Mucosa of gallbladder (tissue), 1 donor: Measurements from ENCODE around the gene OR10C1. TPM values are rescaled to one million over a fixed set of nuclear protein-coding genes. Genes with fewer than 3 reads are reported as not detected.

Source experiments
- DNase-seq: peaks from one replicate; pipeline ENCODE4 v3.0.0-alpha.2; 2020; ENCODE audit warnings: low spot score
- total RNA-seq: library from RNA; stranded (reverse); gene quantifications from one replicate; pipeline ENCODE4 v1.2.1, GENCODE V29; 2021
- donor health status: DM: no; HTN: no; CAD: no.

Gene OR10C1
- total RNA-seq, 1 donor from 2014 or later = not detected

DNA sequence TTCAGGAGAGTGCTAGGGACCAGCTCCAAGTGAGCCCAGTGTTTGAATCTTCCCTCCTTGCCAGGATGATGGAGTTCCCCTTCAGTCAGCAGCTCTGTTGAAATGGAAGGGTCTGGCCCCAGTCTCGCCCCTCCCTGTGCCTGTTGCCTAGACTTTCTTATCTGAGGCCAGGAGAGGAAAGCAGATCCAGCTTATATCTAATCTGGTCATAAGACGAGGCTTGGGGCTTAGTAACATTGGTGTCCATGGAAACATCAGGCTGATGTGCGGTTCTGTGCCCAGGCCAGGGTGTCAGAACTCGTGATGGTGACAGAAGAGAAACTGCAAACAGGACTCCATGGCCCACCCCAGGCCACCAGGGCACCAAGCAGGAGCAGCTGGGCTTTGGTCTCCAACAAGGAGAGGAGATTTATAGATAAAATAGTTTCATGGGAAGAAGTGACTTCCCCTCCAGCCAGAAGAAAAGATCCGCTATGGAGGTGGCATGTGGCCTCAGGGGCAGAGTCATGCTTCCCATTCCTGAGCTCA lies 38.9 kb downstream of the OR10C1 start:
- DNase-seq = no peak

DNA sequence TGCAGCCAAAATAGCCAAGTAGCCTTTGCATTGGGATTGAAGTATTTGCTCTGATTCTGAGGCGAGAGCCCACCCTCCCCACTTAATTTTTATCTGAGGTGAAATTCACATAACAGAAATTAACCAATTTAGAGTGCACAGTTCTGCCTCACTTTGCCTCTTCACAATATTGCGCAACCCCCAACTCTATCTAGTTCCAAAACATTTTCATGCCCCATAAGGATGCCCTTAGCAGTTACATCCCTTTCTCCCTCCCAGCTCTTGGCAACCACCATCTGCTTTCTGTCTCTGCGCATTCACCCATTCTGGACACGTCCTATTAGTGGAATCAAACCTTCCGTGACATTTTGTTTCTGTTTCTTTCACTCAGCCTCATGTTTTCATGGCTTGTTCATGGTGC lies 39.6 kb downstream of the OR10C1 start:
- no peak for DNase-seq

DNA sequence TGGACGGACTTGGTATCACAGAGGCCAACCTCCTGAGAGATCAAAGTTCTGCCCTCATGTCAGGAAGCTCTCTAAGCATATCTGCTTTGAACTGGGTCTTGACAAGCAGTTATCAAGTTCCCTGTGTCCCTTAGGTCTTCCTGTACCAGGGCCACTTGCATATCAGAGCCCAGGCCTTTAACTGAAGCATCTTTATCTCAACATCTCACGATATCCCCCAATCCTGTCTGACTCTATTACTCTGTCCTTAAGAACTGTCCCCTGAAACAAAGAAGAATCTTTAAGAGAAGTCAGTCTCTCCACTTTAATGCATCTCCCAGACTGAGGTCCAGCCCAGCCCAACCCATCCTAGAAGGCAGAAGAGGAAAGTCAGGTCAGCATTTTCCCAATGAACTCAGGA lies 40.5 kb downstream of the OR10C1 start:
- no peak for DNase-seq

DNA sequence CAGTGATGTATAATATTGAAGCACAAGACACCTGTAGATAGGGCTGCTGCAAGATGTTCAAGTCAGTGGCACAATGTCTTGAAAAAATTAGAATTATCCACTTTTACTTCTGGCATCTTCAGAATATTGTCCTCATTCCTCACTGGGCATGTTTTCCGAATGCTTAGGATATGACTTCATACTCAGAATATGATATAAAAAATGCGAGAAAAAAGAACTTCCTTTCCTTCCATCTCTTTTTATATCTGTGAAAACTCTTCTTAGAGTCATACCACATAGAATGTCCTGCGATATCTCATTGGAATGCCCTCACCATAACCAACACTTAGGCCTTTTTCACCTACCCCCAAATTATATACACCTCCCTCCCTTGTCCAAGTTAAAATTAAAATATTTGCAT lies 44.1 kb downstream of the OR10C1 start:
- no peak for DNase-seq

DNA sequence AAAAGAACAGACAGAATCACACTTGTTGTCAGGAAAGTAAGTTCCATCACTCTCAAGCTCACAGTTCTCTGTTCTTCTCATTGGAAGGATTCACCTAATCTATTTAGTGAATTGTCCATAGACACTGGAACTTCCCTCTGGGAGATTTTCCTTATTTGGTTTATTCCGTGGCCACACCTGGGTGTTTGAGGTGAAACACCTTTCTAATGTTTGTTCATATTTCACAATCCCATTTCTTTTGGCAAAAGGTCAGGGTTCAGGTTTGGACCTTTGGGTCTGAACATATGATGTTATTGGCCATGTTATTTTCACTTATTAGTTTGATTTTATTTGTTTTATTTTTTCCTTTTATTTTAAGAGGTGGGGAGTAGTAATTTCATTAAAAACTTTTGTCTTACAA lies 44.6 kb downstream of the OR10C1 start:
- DNase-seq = no peak

DNA sequence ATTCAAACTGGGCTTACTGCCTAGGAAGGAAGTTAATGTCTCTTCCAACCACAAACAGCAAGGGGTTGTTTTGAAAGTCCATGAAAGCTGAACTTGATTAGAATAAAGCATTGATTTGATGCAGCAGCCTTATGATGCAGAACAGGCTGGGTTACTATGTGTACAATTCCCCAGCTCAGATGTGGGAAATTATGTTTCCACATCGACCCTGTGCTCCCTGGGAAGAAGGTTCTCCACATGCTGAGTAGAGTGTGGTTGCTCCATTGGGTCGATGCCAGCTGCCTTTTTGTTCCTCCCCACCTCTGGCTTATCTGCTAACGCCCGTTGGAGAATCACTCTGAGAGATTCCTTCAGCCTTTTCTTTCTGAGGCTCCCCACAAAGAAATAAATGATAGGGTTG lies 47.5 kb downstream of the OR10C1 start:
- DNase-seq = no peak

DNA sequence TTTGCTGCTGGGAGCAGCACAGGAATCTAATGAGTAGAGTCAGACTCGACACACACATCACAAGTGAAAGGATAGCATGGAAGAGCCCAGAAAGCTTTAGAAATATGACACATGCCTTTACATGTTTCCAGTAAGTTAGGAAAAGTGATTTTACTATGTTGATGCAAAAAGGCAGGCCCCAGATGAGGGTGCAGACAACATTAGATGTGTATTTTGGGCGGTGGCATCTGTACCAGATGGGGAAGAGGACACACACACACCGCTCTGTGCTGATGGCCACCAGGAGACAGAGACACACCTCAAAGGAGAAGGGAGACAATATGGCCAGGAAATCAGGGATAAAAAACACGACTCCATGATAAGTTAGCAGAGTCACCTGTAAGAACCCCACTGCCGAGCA lies 48.0 kb downstream of the OR10C1 start:
- no peak for DNase-seq

DNA sequence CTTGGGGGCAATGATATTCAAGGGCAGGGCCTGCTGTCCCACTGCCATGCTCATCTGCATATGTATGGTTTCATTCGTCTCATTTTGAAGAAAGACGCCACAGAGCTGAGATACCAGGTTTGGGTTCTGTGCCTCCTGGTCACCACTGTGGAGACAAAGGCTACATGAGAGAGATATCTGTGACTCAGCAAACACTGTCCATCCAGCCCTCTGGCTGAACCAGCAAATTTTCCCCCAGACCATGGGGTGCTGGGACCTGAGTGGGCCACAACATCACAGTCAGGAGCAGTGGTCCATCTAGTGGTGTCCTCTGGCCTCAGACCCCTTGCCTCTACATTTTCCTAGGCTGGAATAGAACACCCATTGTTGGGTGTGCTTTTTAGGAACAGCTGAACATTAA lies 48.6 kb downstream of the OR10C1 start, which contains the start of gene MAS1L:
TSS of gene MAS1L (minus strand) at position 297 of the 400 bp plus-strand sequence. CDS start at position 243, 54 bp downstream.
- DNase-seq = no peak

DNA sequence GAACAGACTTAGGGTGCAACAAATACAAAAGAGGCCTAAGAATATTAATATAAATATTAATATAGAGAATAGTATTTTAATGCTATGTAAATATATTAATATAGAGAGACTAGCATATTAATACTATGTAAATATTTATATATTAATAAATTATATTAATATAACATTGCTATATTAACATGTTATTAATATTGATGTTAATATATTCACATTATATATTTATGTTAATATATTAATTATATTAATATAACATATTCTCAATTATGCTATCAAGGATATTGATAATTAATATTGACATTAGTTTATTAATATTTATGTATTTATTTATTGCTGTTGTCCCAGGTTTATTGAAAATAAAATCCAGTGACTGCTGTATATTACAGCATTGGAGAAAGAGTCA lies 49.8 kb downstream of the OR10C1 start:
- DNase-seq = no peak

DNA sequence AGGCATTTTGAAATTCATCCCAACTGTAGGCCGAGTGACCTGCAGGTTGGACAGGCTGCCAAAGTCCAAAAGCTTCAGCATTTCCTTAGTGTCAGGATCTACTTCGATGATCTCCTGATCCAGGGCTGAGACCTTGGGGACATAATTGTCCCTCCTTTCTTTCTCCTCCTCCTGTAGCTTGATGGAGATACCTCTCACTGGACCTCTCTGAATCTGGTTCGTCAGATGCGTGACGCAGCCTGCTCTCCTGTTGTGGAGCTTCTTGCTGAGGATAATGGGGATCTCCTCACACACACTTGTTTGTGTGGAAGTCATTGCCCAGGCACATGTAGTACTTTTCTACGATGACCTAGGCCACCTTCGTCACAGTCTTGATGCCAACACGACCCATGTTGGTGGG lies 50.2 kb downstream of the OR10C1 start:
- no peak for DNase-seq

DNA sequence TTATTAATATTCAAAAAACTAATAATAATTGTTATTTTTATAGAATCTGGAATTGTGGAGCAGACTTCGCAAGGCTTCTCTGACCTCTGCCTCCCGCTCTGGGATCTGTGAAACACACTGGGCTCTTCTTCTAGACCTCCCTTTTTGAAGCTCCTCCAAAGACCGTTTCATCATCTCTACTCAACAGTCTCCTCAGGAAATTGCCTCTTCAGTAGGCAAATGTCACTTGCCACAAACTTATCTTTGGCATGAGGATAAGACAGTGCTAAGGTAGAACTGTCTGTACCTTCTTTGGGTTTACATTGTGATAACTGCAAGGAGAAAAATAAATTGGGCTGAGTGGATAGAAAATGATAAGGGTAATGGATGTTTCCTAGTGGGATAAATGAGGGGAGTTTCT lies 50.9 kb downstream of the OR10C1 start:
- no peak for DNase-seq

DNA sequence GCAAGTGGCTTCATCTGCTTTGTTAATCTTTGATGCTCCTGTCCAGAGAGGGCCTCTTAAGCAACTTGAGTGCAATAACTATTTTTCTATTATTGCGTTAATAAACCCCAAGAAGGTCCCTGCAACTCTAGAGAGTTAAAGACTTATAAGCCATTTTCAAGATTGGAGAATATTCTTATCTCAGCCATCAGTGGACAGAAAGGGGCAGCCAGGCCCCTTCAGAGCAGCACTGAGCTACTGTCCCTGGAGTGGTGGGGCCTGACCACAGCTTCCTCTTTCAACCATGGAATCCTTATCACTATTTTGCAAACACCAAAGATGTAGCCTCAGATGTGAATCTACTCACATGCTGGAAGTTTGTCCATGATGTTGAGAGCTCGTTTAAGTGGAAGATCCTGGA lies 51.4 kb downstream of the OR10C1 start:
- DNase-seq = no peak

Other genes with a start within 250 kb of the OR10C1 start
- gene OR14J1, start 137.6 kb upstream of the OR10C1 start, total RNA-seq = 0.20 TPM
- gene OR5V1, start 70.4 kb upstream of the OR10C1 start, total RNA-seq = not detected
- not detected for gene OR12D3, start 64.0 kb upstream of the OR10C1 start, total RNA-seq
- not detected for gene OR12D2, start 43.7 kb upstream of the OR10C1 start, total RNA-seq
- not detected for gene OR12D1, start 24.4 kb upstream of the OR10C1 start, total RNA-seq
- not detected for gene OR11A1, start 17.8 kb downstream of the OR10C1 start, total RNA-seq
- not detected for gene OR2H1, start 17.8 kb downstream of the OR10C1 start, total RNA-seq
- 0.26 TPM for gene MAS1L, start 48.6 kb downstream of the OR10C1 start, total RNA-seq
- gene UBD, start 120.4 kb downstream of the OR10C1 start, total RNA-seq = not detected
- gene OR2H2, start 145.8 kb downstream of the OR10C1 start, total RNA-seq = not detected
- gene GABBR1, start 193.9 kb downstream of the OR10C1 start, total RNA-seq = 52.4 TPM
- gene MOG, start 217.8 kb downstream of the OR10C1 start, total RNA-seq = not detected
- 0.12 TPM for gene ZFP57, start 241.8 kb downstream of the OR10C1 start, total RNA-seq